PFSK-1 (cell line): ENCODE results near the gene RPS6KL1.

Experiments used
- FOXP2 ChIP-seq: optimal IDR thresholded peaks from 2 replicates; pipeline ENCODE3; 2011; ENCODE audit warnings: borderline replicate concordance, control low read depth, inconsistent platforms; ENCODE audit not compliant: insufficient read depth; ENCODE audit errors: extremely low read length, extremely low read depth
- POLR2AphosphoS5 ChIP-seq: IDR thresholded peaks from 2 replicates; pipeline ENCODE4 v1.6.1; 2012; ENCODE audit warnings: low read depth, mild to moderate bottlenecking, control low read depth, low read length, moderate library complexity

DNA sequence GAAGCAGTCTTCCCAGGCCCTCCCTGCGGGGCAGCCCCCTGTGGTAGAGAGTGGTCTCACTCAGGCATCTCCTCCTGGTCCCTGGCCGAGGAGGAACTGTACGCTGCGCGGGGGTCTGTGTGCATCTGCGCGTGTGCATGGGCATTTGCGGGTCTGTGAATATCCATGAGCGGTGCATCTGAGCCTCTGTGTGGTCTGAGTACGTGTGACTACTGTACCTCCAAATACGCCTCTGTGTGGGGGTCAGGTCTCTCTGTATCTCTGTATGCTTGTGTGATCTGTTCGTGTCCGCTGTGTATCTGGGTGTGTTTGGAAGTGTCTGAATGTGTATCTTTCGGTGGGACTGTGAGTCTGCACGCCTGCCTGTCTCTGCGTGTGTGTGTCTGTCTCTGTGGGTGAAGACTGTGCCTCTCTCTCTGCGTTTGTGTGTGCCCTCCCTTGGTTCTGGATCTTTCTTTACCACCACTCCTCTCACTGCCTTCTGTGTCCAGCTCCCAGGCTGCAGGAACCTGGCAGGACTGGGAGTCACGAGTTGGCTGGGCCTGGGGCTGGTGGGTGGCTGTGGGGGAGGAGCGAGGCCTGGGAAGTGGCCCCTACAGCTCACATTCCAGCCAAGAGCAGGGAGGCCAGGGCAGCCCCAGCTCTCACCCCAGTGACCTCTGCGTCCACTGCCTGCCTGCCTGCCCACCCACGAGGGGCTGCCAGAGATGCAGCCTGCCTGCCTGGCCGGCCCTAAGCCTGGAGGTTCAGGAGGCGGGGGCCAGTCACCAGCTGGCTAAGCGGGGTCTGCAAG lies 33.4 kb upstream of the RPS6KL1 start:
- TF ChIP-seq POLR2AphosphoS5 (no peak), FOXP2 (no peak)
